ENCODE measurements around the gene DNAH2.

DNAH2 gene

DNA sequence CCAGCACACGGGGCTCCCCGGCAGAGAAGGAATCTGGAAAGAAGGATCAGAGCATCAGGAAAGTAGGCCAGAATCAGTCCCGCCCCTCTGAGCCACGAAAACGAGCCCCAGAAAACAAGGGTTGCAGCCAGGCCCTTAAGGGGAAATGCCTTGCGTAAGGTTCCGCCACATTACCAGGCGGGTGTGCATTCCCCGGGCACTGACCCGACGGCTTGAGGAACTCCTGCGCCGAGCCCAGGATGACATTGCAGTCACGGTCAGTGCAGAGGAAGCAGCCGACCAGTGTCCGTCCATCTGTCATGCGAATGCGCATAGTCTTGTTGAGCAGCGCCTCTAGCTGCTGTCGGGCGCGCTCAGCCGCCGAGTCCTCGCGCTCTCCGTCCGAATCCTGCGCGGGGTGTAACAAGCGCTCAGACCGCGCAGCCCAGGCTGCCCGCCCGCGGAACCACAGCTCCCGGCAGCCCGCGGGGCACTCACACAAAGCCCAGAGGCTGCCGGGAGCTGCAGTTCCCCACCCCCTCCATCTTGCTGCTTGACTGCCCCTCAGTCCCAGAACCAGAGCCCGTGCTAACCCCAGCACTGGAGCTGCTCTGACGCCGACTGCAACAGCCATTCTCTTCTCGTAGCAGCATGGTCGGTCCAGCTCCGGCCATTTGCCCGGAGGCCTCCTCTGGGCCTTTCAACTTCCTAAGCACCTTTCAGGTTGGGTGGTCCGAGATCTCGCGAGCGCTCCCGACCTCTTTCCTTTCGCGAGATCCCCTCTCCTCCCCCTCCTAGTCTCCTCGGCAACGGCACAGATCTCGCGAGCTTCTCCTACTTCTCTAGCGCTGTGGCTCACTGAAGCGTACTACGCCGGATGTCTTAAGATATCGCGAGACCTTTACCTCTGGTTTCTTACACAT, 139.5 kb downstream of the DNAH2 start, which contains the start of gene NAA38 (continued):
- no peak for TF ChIP-seq ZNF248 (tag by site-specific recombination; IDR thresholded peaks at IDR 0.05)
- TF ChIP-seq GLIS2 (tag by site-specific recombination; IDR thresholded peaks at IDR 0.05) = no peak
- TF ChIP-seq, protein P1, sequence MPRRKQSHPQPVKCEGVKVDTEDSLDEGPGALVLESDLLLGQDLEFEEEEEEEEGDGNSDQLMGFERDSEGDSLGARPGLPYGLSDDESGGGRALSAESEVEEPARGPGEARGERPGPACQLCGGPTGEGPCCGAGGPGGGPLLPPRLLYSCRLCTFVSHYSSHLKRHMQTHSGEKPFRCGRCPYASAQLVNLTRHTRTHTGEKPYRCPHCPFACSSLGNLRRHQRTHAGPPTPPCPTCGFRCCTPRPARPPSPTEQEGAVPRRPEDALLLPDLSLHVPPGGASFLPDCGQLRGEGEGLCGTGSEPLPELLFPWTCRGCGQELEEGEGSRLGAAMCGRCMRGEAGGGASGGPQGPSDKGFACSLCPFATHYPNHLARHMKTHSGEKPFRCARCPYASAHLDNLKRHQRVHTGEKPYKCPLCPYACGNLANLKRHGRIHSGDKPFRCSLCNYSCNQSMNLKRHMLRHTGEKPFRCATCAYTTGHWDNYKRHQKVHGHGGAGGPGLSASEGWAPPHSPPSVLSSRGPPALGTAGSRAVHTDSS (tag by site-specific recombination; IDR thresholded peaks at IDR 0.05) = no peak
- no peak for TF ChIP-seq ZNF677 (tag by site-specific recombination; IDR thresholded peaks at IDR 0.05)
- TF ChIP-seq ZNF660 (tag by site-specific recombination; IDR thresholded peaks at IDR 0.05) = peak; percentile 65; the same call in 1 of the 2 replicates
- TF ChIP-seq ZNF423 (tag by site-specific recombination; IDR thresholded peaks at IDR 0.05) = no peak
- peak; percentile 37; the same call in 1 of the 2 replicates for TF ChIP-seq ZBTB21 (tag by site-specific recombination; IDR thresholded peaks at IDR 0.05)
- TF ChIP-seq, protein P2, sequence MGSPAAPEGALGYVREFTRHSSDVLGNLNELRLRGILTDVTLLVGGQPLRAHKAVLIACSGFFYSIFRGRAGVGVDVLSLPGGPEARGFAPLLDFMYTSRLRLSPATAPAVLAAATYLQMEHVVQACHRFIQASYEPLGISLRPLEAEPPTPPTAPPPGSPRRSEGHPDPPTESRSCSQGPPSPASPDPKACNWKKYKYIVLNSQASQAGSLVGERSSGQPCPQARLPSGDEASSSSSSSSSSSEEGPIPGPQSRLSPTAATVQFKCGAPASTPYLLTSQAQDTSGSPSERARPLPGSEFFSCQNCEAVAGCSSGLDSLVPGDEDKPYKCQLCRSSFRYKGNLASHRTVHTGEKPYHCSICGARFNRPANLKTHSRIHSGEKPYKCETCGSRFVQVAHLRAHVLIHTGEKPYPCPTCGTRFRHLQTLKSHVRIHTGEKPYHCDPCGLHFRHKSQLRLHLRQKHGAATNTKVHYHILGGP (tag by site-specific recombination; IDR thresholded peaks at IDR 0.05) = no peak
- TF ChIP-seq ZEB2 (tag by site-specific recombination; IDR thresholded peaks at IDR 0.05) = peak; percentile 64; the same call in 1 of the 2 replicates
- no peak for TF ChIP-seq ZNF292 (tag by site-specific recombination; IDR thresholded peaks at IDR 0.05; ENCODE audit: borderline replicate concordance, low read depth)
- no peak for TF ChIP-seq ZNF571 (tag by site-specific recombination; IDR thresholded peaks at IDR 0.05)
- TF ChIP-seq ZNF621 (tag by site-specific recombination; IDR thresholded peaks at IDR 0.05) = no peak
- no peak for TF ChIP-seq ZNF830 (tag by site-specific recombination; IDR thresholded peaks at IDR 0.05; ENCODE audit: low read depth)
- TF ChIP-seq ZNF19 (tag by site-specific recombination; IDR thresholded peaks at IDR 0.05; ENCODE audit: low read depth) = no peak
- peak; percentile 92 for TF ChIP-seq ZNF2 (tag by site-specific recombination; IDR thresholded peaks at IDR 0.05)
- TF ChIP-seq ZNF311 (tag by site-specific recombination; IDR thresholded peaks at IDR 0.05; ENCODE audit: borderline replicate concordance) = no peak
- TF ChIP-seq ZNF211 (tag by site-specific recombination; IDR thresholded peaks at IDR 0.05; ENCODE audit: low read depth) = no peak
- TF ChIP-seq, protein P3, sequence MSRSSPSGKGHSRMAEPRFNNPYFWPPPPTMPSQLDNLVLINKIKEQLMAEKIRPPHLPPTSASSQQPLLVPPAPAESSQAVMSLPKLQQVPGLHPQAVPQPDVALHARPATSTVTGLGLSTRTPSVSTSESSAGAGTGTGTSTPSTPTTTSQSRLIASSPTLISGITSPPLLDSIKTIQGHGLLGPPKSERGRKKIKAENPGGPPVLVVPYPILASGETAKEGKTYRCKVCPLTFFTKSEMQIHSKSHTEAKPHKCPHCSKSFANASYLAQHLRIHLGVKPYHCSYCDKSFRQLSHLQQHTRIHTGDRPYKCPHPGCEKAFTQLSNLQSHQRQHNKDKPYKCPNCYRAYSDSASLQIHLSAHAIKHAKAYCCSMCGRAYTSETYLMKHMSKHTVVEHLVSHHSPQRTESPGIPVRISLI (tag by site-specific recombination; IDR thresholded peaks at IDR 0.05) = no peak
- no peak for TF ChIP-seq ZNF510 (tag by site-specific recombination; IDR thresholded peaks at IDR 0.05; ENCODE audit: insufficient replicate concordance)
- no peak for TF ChIP-seq ZNF530 (tag by site-specific recombination; IDR thresholded peaks at IDR 0.05; ENCODE audit: low read depth)
- no peak for TF ChIP-seq ZNF350 (tag by site-specific recombination; IDR thresholded peaks at IDR 0.05)
- TF ChIP-seq, protein P4, sequence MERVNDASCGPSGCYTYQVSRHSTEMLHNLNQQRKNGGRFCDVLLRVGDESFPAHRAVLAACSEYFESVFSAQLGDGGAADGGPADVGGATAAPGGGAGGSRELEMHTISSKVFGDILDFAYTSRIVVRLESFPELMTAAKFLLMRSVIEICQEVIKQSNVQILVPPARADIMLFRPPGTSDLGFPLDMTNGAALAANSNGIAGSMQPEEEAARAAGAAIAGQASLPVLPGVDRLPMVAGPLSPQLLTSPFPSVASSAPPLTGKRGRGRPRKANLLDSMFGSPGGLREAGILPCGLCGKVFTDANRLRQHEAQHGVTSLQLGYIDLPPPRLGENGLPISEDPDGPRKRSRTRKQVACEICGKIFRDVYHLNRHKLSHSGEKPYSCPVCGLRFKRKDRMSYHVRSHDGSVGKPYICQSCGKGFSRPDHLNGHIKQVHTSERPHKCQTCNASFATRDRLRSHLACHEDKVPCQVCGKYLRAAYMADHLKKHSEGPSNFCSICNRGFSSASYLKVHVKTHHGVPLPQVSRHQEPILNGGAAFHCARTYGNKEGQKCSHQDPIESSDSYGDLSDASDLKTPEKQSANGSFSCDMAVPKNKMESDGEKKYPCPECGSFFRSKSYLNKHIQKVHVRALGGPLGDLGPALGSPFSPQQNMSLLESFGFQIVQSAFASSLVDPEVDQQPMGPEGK (tag by site-specific recombination; IDR thresholded peaks at IDR 0.05) = peak; percentile 62; the same call in 1 of the 2 replicates
- TF ChIP-seq SP7 (tag by site-specific recombination; IDR thresholded peaks at IDR 0.05) = peak; percentile 55; the same call in 1 of the 2 replicates
- TF ChIP-seq, protein P5, sequence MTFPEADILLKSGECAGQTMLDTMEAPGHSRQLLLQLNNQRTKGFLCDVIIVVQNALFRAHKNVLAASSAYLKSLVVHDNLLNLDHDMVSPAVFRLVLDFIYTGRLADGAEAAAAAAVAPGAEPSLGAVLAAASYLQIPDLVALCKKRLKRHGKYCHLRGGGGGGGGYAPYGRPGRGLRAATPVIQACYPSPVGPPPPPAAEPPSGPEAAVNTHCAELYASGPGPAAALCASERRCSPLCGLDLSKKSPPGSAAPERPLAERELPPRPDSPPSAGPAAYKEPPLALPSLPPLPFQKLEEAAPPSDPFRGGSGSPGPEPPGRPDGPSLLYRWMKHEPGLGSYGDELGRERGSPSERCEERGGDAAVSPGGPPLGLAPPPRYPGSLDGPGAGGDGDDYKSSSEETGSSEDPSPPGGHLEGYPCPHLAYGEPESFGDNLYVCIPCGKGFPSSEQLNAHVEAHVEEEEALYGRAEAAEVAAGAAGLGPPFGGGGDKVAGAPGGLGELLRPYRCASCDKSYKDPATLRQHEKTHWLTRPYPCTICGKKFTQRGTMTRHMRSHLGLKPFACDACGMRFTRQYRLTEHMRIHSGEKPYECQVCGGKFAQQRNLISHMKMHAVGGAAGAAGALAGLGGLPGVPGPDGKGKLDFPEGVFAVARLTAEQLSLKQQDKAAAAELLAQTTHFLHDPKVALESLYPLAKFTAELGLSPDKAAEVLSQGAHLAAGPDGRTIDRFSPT (tag by site-specific recombination; IDR thresholded peaks at IDR 0.05) = no peak
- TF ChIP-seq, protein P6, sequence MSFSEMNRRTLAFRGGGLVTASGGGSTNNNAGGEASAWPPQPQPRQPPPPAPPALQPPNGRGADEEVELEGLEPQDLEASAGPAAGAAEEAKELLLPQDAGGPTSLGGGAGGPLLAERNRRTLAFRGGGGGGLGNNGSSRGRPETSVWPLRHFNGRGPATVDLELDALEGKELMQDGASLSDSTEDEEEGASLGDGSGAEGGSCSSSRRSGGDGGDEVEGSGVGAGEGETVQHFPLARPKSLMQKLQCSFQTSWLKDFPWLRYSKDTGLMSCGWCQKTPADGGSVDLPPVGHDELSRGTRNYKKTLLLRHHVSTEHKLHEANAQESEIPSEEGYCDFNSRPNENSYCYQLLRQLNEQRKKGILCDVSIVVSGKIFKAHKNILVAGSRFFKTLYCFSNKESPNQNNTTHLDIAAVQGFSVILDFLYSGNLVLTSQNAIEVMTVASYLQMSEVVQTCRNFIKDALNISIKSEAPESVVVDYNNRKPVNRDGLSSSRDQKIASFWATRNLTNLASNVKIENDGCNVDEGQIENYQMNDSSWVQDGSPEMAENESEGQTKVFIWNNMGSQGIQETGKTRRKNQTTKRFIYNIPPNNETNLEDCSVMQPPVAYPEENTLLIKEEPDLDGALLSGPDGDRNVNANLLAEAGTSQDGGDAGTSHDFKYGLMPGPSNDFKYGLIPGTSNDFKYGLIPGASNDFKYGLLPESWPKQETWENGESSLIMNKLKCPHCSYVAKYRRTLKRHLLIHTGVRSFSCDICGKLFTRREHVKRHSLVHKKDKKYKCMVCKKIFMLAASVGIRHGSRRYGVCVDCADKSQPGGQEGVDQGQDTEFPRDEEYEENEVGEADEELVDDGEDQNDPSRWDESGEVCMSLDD (tag by site-specific recombination; IDR thresholded peaks at IDR 0.05) = 0 out of 2 replicates have a peak, but pooled peaks have one; percentile 43
- no peak for TF ChIP-seq ZNF791 (tag by site-specific recombination; IDR thresholded peaks at IDR 0.05)
- peak; percentile 43; the same call in 1 of the 2 replicates for TF ChIP-seq ZNF629 (tag by site-specific recombination; IDR thresholded peaks at IDR 0.05)
- TF ChIP-seq ZNF555 (tag by site-specific recombination; conservative IDR thresholded peaks at IDR 0.05) = no peak

All from HEK293 (cell line).